Ascending aorta (tissue), 2 donors: ENCODE measurements around the gene NSRP1. TPM values are rescaled to one million over a fixed set of nuclear protein-coding genes. Genes with fewer than 3 reads are reported as not detected.

Experiments
- DNase-seq, 2 donors: peaks; one replicate each; pipeline ENCODE4 v3.0.0-alpha.2; 2019; ENCODE audit warnings: low spot score in 2 of 2
- H3K27ac ChIP-seq, 2 donors: fragments of 200-600 bp; sonication (generic); one replicate each; pipeline ENCODE4 v1.5.1; 2016 to 2017; ENCODE audit warnings: mild to moderate bottlenecking in 1 of 2
- H3K27me3 ChIP-seq: fragments of 200-600 bp; sonication (generic); one replicate; pipeline ENCODE4 v1.5.1; 2017
- H3K36me3 ChIP-seq, 2 donors: fragments of 200-600 bp; sonication (generic); one replicate each; pipeline ENCODE4 v1.5.1; 2016
- H3K4me1 ChIP-seq, 2 donors: fragments of 200-600 bp; sonication (generic); one replicate each; pipeline ENCODE4 v1.5.1; 2016 to 2017; ENCODE audit warnings: mild to moderate bottlenecking in 1 of 2
- H3K4me3 ChIP-seq, 2 donors: fragments of 200-600 bp; sonication (generic); one replicate each; pipeline ENCODE4 v1.5.1; 2016 to 2017; ENCODE audit warnings: mild to moderate bottlenecking in 1 of 2
- H3K9me3 ChIP-seq, 2 donors: fragments of 200-600 bp; sonication (generic); one replicate each; pipeline ENCODE4 v1.5.1; 2016
- intact Hi-C: fragments of 100-400 bp; cut with DNase I; formaldehyde crosslinking; loops from one replicate; pipeline ENCODE4 v1.15.1; 2023
- total RNA-seq: library from RNA; depleted of rRNA; stranded (reverse); fragments of >200 nt; gene quantifications from one replicate; pipeline ENCODE4 v1.1.0, GENCODE V29; 2016
- TF ChIP-seq, protein P1 (sequence below), 3 experiments: fragments of 200-600 bp in 2 of 3; fragments of 450-650 bp in 1 of 3; sonication (generic) in 2 of 3; IDR thresholded peaks; one replicate each; pipeline ENCODE4 v1.5.1; 2016 to 2019; ENCODE audit warnings: antibody characterized with exemption in 3 of 3, mild to moderate bottlenecking in 1 of 3, moderate library complexity in 1 of 3

NSRP1 gene
- total RNA-seq, 1 donor from 2014 or later = 5.1 TPM

DNA sequence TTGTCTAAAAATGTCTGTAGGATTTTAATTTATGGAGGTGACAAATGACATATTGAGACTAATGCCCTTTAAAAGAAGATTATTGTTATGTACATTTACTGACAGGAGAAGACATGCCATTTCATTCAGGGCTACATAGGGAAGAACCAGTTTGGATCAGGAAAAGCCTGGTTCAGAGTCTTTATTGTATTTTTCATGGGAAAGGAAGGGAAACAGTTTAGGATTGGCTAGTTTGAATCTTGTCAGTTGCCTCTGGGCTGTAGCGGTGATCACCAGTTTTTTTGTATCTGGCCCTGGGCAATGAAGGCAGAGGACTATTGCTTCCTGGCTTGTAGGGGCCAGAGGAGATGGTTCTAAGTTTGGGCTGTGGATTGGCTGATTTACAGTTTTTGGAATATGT, 31.8 kb downstream of the NSRP1 start:
- Histone ChIP-seq H3K9me3 (no peaks in the 10 kb centered on the region), H3K4me1 (no peaks in the 10 kb centered on the region), H3K27me3 (no peaks in the 10 kb centered on the region), H3K4me3 (no peak overlapping the region), H3K36me3 (no peaks in the 10 kb centered on the region), H3K27ac (no peak overlapping the region)
- no peak for DNase-seq
- TF ChIP-seq, protein P1, sequence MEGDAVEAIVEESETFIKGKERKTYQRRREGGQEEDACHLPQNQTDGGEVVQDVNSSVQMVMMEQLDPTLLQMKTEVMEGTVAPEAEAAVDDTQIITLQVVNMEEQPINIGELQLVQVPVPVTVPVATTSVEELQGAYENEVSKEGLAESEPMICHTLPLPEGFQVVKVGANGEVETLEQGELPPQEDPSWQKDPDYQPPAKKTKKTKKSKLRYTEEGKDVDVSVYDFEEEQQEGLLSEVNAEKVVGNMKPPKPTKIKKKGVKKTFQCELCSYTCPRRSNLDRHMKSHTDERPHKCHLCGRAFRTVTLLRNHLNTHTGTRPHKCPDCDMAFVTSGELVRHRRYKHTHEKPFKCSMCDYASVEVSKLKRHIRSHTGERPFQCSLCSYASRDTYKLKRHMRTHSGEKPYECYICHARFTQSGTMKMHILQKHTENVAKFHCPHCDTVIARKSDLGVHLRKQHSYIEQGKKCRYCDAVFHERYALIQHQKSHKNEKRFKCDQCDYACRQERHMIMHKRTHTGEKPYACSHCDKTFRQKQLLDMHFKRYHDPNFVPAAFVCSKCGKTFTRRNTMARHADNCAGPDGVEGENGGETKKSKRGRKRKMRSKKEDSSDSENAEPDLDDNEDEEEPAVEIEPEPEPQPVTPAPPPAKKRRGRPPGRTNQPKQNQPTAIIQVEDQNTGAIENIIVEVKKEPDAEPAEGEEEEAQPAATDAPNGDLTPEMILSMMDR (IDR thresholded peaks at IDR 0.05) = no peak
- intact Hi-C loops = no loop called here

DNA sequence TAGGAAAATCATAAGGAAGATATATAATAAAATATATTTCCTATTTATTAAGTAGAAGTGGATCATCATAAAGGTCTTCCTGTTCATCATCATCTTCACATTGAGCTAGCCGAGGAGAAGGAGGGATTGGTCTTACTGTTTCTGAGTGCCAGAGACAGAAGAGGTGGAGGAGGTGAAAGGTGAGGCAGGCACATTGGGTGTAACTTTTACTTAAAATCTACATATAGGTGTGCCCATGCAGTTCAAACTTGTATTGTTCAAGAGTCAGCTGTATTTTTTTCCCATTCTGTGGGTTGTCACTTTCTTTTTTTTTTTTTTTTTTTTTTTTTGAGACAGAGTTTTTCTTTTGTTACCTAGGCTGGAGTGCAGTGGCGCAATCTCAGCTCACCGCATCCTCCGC, 34.9 kb downstream of the NSRP1 start:
- no peak for DNase-seq
- TF ChIP-seq, protein P1 (IDR thresholded peaks at IDR 0.05) = no peak

DNA sequence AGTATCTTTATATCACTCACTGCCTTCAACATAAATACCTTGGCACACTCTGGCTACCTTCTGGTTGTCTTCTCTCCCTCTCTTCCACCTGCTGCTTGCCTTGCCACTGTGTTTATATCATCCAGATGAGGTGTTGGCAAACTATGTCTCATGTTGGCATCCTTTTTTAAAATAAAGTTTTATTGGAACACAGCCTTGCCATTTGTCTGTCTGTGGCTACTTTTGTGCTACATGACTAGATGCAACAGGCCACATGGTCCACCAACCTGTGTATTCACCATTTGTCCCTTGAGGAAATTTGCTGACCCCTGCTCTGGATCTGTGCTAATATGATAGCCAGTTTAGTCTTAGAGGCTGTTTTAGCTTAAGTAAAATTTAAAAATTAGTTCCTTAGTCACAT, 36.8 kb downstream of the NSRP1 start:
- H3K9me3 ChIP-seq = no peaks in the 10 kb centered on the region
- H3K27ac ChIP-seq = no peak overlapping the region
- H3K27me3 ChIP-seq = no peaks in the 10 kb centered on the region
- intact Hi-C loops = no loop called here
- no peak for DNase-seq
- H3K4me1 ChIP-seq = no peaks in the 10 kb centered on the region
- H3K4me3 ChIP-seq = no peak overlapping the region
- TF ChIP-seq, protein P1 (IDR thresholded peaks at IDR 0.05) = no peak
- H3K36me3 ChIP-seq = no peaks in the 10 kb centered on the region

More for the DNA sequence above, 34.9 kb downstream of the NSRP1 start:
- Histone ChIP-seq H3K36me3 (no peaks in the 10 kb centered on the region), H3K4me3 (no peak overlapping the region), H3K4me1 (no peaks in the 10 kb centered on the region), H3K27me3 (no peaks in the 10 kb centered on the region), H3K9me3 (no peaks in the 10 kb centered on the region), H3K27ac (no peak overlapping the region)
- intact Hi-C loops = no loop called here

DNA sequence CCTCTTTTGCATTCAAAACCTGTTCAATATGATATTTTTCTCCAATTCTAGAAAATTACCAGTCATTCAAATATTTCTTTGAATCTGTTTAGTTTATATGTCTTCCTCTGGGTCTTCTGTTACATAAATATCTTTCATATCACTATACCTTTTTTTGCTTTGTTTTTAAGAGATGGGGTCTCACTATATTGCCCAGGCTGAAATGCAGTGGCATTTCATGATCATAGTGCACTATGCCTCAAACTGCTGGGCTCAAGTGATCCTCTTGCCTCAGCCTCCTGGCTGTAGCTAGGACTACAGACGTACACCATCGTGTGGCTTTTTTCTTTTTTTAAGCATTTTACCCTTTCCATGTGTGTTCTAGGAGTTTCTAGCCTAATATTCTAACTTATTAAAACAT, 38.8 kb downstream of the NSRP1 start:
- Histone ChIP-seq H3K9me3 (peaks cover 0 to 11% of the 10 kb centered on the region in 2 donors), H3K27me3 (no peaks in the 10 kb centered on the region), H3K4me1 (no peaks in the 10 kb centered on the region), H3K4me3 (no peak overlapping the region), H3K36me3 (peaks cover 3 to 11% of the 10 kb centered on the region in 2 donors), H3K27ac (no peak overlapping the region)
- intact Hi-C loops = no loop called here
- no peak for DNase-seq
- TF ChIP-seq, protein P1 (IDR thresholded peaks at IDR 0.05) = no peak

DNA sequence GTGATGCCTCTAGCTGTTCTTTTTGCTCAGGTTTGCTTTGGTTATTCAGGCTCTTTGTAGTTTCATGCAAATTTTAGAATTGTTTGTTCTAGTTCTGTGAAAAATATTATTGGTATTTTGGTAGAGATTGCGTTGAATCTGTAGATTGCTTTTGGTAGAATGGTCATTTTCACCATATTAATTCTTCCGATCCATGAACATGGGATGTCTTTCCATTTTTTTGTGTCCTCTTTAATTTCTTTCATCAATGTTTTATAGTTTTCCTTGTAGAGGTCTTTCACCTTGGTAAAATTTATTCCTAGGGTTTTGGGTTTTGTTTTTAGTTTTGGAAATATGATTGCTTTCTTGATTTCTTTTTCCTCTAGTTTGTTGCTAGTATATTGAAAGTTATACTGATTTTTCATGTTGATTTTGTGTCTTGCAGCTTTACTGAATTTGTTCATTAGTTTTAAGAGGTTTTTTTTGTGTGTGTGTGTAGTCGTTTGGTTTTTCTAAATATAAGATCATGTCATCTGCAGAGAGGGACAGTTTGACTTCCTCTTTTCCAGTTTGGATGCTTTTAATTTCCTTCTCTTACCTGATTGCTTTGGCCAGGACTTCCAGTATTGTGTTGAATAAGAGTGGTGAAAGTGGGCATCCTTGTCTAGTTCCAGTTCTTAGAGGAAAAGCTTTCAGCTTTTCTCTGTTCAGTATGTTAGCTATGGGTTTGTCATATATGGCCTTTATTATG, 42.4 kb downstream of the NSRP1 start:
- no peak for DNase-seq
- Histone ChIP-seq H3K27me3 (no peaks in the 10 kb centered on the region), H3K36me3 (peaks cover 7 to 11% of the 10 kb centered on the region in 2 donors), H3K27ac (no peak overlapping the region), H3K4me1 (no peaks in the 10 kb centered on the region), H3K9me3 (peaks cover 0 to 11% of the 10 kb centered on the region in 2 donors), H3K4me3 (no peak overlapping the region)
- TF ChIP-seq, protein P1 (IDR thresholded peaks at IDR 0.05) = no peak
- intact Hi-C loops = no loop called here
